NK-92 (cell line): Measurements from ENCODE around the gene RAB3IL1.

Experiments used
- DNase-seq: peaks from one replicate; lab custom pipeline; 2025; ENCODE audit not compliant: unreplicated experiment; lab: John Stamatoyannopoulos, UW

Gene RAB3IL1

DNA sequence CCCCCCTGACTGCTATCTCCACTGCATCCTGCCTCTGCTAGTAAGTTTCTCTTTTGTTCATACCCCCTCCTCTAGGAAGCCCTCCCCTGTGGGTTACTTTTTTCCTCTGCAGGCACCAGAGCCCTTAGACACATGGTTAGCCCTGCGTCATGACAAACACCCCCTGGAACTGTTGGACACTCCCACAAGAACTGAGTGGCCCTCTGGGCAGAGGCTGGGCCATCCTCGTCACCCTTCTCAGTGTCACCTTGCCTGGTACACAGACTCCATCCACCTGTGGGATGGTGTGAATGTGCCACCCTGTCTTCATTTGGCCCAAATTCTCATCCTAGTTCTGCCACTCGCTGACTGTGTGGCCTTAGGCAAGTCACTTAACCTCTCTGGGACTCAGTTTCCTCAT, 4.1 kb upstream of the RAB3IL1 start:
- DNase-seq, result no peak

DNA sequence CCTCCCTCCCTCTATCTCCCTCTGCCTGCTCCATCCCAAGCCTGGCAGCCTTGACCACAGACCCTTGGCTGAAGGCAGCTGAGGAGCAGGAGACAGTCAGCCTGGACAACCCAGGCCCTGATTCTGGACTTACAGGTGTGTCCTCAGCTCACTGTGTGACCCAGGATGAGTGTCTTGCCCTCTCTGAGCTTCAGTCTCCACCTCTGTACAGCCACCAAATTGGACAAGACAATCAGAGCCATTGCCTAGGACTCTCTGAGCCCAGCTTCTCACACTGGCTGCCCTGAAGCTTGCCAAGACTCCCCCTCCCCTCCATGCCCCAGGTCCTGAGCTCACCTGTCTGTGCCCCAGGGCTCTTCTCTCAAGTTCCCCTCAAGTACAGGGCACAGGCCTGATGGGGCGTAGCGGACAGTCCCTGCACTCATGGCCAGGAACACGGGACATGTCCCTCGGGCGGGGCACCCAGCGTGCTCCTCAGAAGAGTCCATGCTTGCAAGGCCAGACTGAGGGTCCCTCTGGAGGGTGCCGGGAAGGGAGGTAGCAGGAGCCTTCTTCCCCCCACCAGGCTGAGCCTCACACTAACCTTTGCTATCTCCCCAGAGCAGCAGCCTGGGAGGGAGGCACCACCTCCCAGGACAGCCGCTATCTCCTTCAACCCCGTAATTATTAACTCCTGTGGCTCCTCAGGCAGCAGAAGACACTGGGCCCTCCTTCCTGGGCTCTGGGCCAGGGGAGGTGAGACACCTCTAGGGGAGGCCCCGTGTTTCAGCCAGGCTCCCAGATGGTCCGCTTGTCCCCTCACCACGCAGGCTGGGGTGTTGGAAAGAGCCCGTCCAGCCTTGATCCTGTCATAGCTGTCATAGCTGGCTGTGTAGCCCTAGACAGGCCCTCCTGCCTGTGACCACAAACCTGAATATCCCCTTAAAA, 2.6 kb upstream of the RAB3IL1 start:
- no peak for DNase-seq

DNA sequence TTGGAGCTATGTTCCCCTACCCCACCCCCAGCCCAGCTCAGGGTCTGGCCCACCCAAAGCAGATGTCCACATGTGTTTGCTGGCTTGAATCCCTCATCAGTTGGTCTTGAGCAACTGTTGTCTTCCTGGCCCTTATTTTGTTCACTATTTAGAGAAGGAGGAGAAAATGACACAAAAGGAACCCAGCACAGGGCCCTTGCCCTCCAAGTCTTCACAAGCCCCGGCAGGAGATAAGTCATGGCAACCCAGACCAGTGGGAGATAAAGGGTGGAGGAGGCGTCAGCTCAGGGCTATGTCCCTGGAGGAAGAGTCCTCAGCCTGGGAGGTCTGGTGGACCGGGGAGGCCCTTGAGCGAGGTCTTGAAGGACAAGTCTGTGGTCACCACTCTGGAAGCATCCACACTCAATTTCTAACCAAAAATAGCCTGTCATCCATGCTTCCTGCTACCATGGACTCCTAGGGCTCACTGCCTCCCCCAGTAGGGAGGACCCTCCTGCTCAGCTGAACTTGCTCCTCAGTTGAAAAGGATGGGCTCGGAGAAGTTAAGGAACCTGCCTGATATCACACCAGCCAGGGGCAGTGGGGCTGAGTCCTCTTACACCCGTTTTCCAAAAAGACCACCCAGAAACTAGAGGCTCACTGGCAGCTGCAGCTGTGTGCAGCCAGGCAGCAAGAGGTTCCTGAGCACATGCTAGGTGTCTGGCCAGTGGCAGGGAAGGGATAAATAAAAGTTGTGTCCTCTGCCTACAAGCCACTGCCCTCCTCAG, 1.8 kb upstream of the RAB3IL1 start:
- no peak for DNase-seq

DNA sequence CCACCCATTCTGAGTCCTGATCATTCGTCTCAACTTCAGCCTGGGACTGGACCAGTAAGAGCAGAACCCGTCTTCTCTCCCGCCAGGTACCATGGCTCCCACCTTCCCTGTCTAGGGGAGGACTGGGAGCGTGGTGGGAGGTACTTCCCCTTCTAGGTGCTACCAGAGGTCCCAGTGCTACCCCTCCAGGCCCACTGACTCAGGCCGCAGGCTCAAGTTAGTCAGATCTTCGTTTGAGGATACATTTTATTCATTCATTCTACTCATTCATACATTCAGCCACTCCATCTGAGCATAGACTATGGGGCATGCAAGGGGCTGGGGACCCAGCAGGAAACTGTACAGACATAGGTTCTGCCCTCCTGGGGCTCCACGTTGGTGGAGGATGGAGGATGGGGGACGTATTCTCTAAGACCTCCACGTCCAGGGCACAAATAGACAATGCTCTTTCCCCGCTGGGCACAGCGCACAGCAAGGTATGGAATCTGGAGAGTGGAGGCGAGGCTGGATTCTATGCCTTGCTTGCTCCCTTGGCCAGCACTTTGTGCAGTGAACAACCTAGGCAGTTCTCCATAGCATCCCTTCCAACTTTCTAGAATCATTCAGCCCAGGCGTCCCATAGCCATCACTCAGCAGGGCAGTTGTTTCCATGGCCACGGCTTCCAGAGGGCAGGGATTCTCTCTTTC, 1.0 kb upstream of the RAB3IL1 start:
- DNase-seq, result no peak

DNA sequence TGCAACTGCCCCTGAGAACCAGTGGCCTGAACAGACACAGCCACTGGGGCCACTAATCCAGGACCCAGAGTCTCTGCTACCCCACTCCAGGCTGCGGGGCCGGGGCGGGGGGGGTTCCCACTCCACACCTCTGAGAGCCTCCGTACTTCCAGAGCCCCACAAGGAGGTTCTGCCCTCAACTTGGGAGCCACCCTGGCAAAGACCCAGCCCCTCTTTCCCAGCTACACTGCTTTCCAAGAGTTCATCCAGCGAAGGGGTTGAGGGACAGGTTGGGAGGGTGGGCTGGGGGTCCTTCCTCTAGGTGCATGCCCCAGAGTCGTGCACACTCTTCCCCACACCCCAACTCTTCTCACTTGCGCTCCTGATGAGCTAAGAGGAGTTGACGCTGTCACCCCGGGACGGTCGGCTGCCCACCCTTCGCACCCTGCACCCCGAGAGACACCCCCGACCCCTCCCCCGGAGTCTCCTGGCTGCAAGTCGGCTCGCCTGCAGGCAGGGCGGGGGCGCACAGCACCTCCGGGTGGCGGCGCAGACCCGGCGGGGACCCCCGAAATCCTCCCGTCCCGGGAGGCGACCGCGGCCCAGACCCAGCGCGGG, 531 bp downstream of the RAB3IL1 start:
- no peak for DNase-seq

DNA sequence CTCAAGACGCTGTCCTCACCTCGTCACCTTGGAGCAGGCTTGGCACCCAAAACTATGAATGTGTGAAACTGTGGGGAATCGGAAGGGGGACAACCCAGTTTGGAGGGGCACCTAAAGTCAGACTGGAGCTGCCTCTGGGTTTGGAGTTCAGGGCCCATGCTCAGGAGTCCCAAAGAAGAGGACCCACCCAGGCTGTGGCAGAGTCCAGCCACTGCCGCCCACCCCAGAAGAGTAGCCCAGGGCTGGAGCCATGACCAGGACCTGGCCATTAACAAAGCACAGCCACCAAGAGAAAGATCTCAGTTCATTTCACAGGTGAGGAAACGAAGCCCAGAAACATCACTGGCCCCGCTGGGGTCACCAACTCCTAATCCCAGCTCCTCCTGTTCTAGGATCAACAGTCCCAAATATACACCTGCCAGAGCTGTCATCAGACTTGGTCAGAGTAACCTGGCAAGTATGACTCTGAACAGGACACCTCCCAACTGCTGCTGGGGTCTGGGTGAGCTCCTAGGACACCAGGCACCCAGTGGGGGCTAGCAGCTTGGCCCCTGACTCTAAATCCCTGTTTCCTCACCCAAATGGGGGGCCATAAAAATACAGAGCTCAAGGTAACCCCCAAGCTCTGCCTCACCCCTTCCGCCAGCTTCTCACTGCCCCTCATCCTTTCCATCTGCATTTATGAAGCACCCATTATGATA, 2.7 kb downstream of the RAB3IL1 start:
- no peak for DNase-seq

DNA sequence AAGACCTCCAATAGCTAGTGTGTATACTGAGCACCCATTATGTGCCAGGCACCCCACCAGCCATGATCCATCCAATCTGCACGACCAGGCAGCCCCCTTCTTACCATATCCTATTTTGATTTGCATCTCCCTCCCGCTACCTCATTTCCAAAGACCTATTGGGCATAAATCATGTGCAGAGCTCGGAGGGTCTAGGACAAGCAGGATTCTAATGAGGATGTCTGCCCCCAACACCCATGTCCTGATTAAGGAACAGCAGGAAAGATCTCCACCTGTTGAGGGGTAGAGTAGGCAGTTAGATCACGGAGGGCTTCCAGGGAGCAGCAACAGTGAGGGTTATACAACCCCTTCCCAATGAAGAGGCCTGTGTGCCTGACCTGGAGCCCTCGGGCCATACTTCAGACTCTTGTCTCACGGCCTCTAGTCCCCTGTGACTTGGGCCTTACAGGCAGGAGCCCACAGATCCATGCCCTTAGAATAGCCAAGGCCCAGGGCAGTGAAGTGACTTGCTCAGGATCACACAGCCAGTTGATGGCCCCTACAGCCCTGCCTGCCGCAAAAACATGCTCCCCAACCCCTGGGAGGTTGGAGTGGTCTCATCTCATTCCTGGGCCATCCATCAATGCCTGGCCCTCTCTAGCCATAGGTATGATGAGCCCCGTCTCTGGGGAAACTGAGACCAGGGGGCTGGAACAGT, 3.5 kb downstream of the RAB3IL1 start:
- DNase-seq, result no peak

DNA sequence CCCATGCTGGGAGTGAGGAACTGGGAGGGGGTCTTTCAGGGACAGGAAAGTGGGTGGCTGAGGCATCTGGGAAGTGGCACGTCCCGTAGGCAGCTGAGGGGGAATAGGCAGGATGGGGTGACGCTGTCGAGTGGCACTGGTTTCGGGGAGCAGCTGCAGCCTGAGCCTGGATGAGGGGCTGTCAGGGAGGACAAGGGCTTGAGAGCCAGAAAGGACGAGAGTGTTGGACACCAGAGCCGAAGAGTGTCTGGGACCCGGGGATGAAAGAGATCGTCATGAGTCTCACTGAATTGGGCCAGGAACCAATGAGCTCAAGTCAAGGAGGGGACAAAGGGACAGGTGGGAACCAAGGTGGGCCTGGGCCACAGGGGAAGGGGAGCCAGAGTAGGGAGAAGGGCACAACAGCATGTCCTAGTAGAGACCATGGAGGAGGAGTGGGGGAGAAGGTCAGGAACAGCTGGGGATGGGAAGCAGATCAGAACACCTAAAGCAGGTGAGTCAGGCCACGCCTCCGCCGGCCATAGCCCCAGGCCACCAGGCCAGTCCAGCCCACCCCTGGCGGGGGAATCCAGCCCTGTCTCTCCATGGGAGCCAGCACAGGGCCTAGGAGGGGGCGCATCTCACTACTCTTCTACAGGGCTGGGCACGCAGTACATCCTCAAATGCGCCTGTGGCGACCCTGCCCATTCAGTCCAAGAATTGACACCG, 4.2 kb downstream of the RAB3IL1 start:
- DNase-seq, result no peak

DNA sequence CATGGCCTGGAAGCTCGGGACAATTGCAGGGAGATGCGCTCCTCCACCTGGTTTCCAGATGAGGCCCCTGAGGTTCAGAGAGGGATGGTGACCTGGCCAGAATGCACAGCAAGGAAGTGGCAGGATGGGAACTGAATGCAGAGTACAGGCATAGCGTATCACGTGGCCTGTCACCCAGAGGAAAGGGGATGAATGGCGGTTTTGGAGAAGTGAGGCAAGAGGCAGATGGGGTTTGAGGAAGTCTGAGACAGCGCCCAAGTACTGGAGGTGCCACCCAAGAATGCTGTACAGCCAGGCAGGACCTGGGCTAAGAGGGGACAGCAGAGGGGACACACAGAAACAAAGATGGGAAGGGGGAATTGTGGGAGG, 4.9 kb downstream of the RAB3IL1 start:
- DNase-seq, result no peak

DNA sequence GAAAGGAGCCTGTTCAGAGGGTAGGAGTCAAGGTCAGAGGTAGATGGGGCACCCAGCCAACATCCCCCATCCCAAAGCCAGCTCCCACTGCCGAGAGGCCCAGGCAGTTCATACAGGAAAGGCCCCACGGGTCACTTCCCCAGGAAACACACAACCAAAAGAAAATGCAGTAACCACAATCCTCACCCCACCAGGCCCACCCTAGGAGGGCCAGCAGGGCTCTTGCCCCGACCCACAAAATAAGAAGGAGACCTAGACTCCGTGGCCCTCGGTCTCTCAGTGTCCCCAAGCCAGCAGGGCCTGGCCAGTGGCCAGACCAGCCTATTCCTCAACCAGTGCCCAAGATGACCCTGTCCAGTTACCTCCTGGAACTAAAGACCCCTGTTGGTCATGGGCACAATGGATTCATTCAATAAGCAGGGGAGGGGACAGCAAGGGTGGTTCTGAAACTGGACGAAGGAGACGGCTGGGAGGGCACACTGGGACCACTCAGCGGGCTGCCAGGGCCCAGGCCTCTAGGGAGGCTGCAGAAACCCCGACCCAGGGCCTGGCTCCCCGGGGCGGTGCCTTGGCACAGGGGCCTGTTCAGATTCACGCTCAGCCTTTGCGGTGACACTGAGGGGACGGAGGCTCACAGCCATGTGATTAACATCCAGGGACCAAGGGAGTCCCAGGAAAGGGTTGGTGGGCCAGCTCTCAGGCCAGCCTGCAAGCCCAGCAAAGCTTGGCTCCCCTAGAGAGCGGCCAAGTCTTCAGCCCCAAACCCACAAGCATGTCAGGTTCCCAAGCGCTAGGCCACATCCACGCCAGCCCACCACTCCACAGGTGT, 5.5 kb downstream of the RAB3IL1 start:
- DNase-seq, result no peak

DNA sequence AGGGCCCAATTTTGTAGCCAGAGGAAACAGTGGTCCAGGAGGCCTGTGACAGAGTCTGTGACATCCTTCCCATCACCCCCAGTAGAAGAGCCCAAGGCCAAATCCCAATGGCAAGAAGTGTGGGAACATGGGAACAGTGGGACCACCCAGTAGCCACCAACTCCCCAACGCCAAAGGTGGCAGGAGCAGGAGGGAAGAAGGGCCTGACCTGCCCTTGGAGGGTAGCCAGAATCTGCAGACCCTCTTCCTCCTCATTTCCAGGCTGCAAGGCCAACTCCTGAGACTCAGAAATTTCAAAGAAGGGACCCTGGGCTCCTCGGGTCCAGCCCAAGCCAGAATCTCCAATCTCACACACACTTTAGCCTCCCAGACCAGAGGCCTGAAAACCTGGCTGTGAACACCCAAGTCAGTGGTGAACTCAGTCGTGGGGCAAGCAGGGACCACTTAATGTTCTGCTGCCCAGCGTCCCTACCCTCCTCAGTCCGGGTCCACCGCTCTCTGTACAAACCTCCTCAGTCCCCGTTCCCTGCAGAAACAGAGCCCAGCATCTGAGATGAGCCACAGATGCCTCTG, 6.2 kb downstream of the RAB3IL1 start:
- DNase-seq, result no peak

DNA sequence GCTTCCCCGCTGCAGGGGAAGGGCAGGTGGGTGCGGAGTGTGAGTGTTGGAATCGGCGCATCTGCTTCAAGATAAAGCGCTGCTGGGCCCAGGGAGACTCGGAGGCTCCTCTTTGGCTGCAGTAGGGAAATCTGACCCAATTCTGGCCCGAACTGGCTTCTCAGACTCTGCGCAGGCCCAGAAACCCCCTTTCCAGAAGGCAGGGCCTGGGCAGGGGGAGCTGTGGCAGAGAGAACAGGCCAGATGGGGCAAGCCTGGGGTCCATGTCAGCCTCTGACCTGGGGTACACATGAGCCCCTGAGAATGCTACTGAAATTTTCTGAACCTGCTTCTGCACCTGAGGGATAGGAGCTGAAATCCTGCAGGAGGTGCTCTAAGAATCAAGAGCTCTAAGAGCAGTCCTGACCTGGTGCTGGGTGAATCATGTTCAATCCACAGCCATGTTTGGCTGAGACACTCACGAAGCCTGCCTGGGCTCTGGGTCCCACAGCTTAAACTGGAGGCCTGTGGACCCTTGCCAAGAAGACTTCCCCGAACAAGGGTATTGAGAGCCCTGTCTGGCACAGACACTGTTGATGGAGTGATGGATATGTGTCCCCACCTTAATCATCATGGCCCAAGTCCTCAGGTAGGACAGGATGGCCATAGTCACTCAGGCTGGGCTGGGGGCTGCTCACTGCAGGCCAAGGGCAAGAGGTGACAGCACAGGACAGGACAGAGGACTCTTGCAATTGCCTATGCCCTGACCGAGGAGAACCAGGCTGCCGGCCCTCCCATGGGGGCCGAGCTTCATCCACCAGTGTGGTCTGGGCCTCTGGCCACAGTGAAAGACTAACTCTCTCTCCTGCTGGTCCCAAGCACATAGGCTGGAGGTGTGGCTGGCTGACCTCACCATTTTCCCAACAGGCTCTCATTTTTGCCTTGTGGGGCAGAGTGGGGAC, 6.9 kb downstream of the RAB3IL1 start:
- no peak for DNase-seq

DNA sequence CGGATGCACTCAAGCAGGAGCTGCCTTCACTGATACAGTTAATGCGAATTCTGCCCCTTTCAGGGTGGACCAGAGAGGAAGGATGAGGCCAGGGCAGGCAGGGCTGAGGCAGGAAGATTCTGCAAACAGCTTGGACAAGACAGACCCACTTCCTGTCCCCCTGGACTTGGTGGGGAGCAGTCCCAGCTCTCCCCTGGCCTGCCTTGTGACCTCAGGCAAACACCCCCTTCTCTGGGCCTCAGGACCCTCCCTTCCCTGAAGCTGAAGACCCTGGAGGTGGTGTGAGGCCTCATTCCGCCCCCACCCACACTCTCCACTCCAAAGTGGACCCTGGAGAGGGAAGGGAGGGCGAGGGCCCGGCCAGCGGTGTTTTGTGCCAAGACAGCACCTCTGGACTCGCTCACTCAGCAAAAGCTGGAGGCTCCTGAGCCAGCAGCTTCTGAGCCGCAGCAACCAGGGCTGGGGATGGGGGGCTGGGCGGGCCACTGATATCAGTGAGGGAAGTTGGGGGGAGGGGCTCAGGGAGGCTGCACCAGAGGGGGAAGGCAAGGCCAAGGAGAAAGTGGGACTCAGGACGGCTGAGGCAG, 8.5 kb downstream of the RAB3IL1 start:
- DNase-seq, result no peak

DNA sequence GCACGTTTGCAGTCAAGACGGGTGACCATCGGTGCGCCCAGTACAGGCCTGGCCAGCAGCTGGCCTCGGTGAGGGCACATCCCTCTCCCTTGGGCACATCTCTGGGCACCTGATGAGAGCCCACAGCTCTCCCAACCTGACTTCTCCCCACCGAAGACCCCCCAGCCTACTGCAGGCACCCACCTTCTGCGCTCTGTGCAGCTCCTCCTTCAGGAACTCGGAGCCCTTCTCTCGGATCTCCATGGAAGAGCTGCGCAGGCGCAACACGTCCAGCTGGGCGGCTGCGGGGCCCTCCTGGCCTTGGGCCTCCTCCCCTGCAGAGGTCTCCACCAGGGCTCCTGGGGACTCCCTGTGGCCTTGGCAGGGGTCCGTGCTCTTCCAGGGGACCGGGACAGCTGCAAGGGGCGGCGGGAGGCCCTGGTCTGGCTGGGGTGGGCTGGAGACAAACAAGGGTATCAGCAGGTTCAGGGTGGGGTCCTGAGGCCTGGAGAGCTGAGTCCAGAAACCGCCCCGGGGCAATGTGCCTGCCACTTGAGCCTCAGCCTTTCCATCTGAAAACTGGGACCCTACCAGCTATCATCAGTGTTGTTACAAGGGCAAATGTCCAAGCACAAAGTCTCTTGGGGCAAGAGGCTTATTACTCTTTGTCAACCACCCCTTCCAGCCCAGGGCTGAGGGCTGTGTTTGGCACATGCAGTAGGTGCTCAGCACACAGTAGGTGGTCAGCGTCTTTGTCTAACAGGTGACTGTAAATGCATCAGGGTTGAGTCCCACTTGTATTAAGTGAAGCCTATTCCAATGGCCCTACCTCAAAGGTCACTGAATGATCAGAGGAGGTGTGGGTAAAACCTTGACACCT, 9.3 kb downstream of the RAB3IL1 start:
- DNase-seq, result no peak

DNA sequence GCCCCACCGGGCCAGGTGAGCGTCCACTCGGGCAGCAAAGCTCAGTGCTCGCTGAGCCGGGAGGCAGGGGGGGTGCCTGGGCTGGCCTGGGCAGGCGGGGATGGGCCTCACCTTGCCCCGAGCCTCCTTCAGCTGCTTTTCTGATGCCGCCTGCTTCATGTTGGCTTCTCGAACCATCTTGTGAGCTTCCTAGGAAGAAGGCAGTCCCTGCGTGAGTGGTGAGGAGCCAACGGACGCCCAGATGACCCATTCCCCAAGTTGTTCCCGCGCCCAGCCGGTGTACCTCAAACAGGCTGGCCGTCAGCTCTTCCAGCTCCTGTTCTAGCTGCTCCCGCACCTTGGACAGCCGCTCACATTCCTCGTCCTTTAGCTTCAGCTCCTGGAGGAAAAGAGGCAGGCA, 10.1 kb downstream of the RAB3IL1 start:
- DNase-seq, result no peak

DNA sequence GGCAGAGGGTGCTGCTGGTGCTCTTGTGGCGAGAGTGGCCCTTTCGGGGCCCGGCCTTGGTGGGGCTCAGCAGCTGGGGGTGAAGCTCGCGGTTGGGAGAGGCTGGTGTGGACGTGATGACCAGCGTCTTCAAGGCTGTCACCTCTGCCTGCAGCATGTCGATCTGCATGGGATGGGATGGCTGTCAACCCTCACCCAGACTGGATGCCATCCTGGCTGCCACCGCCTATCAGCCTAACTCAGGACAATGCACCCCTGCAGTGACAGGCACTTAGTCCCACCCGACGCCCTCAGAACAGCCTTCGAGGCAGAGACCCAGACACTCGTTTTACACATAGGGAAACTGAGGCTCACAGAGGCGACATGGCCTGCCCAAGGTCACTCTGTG, 10.8 kb downstream of the RAB3IL1 start:
- no peak for DNase-seq
